GM12878 (cell line): ENCODE measurements around the gene TMEM163. TPM values are rescaled to one million over a fixed set of nuclear protein-coding genes. Genes with fewer than 3 reads are reported as not detected.

ENCODE experiments used
- ATAC-seq: fragments of 200-7000 bp; cut with Tn5 transposase; 3 replicates; pipeline ENCODE4 v1.9.1; 2020; ENCODE audit warnings: mild to moderate bottlenecking, moderate library complexity
- BruUV-seq: library from RNA; stranded (reverse); fragments of 400-500 nt; replicated peaks from 2 replicates; lab custom pipeline; 2021; lab: Mats Ljungman, UMichigan
- CTCF ChIA-PET: fragments of 300-600 bp; sonication (Branson Sonifier 250); formaldehyde crosslinking; extraction: SDS; loops from one replicate; lab custom pipeline; 2021; ENCODE audit warnings: inconsistent platforms; lab: Yijun Ruan, JAX
- POLR2A ChIA-PET: fragments of 350-600 bp; formaldehyde crosslinking; extraction: SDS; loops from one replicate; lab custom pipeline; 2021; ENCODE audit warnings: inconsistent platforms; lab: Charles Lee
- RAD21 ChIA-PET: fragments of 300-600 bp; sonication (Branson Sonifier 250); formaldehyde crosslinking; loops from one replicate; lab custom pipeline; 2023; ENCODE audit warnings: antibody characterized with exemption; ENCODE audit not compliant: unreplicated experiment; lab: Charles Lee
- SMC1A ChIA-PET: fragments of 300-600 bp; sonication (Branson Sonifier 250); formaldehyde crosslinking; loops from one replicate; lab custom pipeline; 2023; ENCODE audit not compliant: unreplicated experiment, uncharacterized antibody; lab: Charles Lee
- DNase-seq: peaks from one replicate; pipeline ENCODE4 v3.0.0-alpha.2; 2011; ENCODE audit warnings: low read depth, low spot score
- FAIRE-seq: peaks from 3 replicates; lab custom pipeline; 2011; peaks lifted over from hg19 to GRCh38; lab: Jason Lieb, UNC
- H2AFZ ChIP-seq: 2 replicates; pipeline ENCODE4 v1.6.0; 2011; ENCODE audit warnings: low read depth, low read length, control low read depth; ENCODE audit not compliant: control insufficient read depth
- H3K27ac ChIP-seq: 2 replicates; pipeline ENCODE4 v1.5.1; 2011; ENCODE audit warnings: control low read depth; ENCODE audit not compliant: control insufficient read depth, insufficient read depth
- H3K27me3 ChIP-seq, 2 experiments: replicated peaks in 1 of 2; 2 replicates each; pipeline versions ENCODE4 v1.6.0 to v1.6.1; 2011; ENCODE audit warnings: low read length in 1 of 2; ENCODE audit not compliant: control insufficient read depth in 2 of 2, insufficient read depth in 2 of 2
- H3K36me3 ChIP-seq, 2 experiments: 2 replicates each; pipeline ENCODE4 v1.5.1; 2011; ENCODE audit warnings: low read length in 1 of 2; ENCODE audit not compliant: control insufficient read depth in 2 of 2, insufficient read depth in 2 of 2
- H3K4me1 ChIP-seq: 2 replicates; pipeline ENCODE4 v1.6.1; 2011; ENCODE audit warnings: mild to moderate bottlenecking, low read length, moderate library complexity, mixed read lengths; ENCODE audit not compliant: control insufficient read depth, insufficient read depth
- H3K4me2 ChIP-seq: 2 replicates; pipeline ENCODE4 v1.6.0; 2011; ENCODE audit warnings: control low read depth; ENCODE audit not compliant: control insufficient read depth, insufficient read depth
- H3K4me3 ChIP-seq: fragments of 200-600 bp; sonication (generic); 2 replicates; pipeline ENCODE4 v1.5.1; 2016
- H3K79me2 ChIP-seq: 2 replicates; pipeline ENCODE4 v1.6.0; 2011; ENCODE audit warnings: low read length; ENCODE audit not compliant: control insufficient read depth, insufficient read depth
- H3K9ac ChIP-seq: 2 replicates; pipeline ENCODE4 v1.8.0; 2011; ENCODE audit warnings: low read length, control low read depth, mixed read lengths; ENCODE audit not compliant: control insufficient read depth, insufficient read depth
- H3K9me3 ChIP-seq: replicated peaks from 3 replicates; pipeline ENCODE4 v1.5.1; 2011; ENCODE audit warnings: mild to moderate bottlenecking, low read length; ENCODE audit not compliant: control insufficient read depth, insufficient read depth
- H4K20me1 ChIP-seq: 2 replicates; pipeline ENCODE4 v1.6.0; 2011; ENCODE audit not compliant: control insufficient read depth, insufficient read depth
- BACH1 ChIP-seq: fragments of 450-650 bp; IDR thresholded peaks from 2 replicates; pipeline ENCODE4 v1.6.1; 2017; ENCODE audit warnings: mild to moderate bottlenecking, borderline replicate concordance
- BRCA1 ChIP-seq: IDR thresholded peaks from 2 replicates; pipeline ENCODE4 v1.6.1; 2011; ENCODE audit warnings: low read depth, low read length, improper control_type of control experiment
- CBX3 ChIP-seq: fragments of 200-600 bp; sonication (generic); IDR thresholded peaks from 2 replicates; pipeline ENCODE4 v1.6.1; 2016; ENCODE audit warnings: low read depth, borderline replicate concordance
- DPF2 ChIP-seq: fragments of 450-650 bp; IDR thresholded peaks from 2 replicates; pipeline ENCODE4 v1.6.1; 2017; ENCODE audit warnings: mild to moderate bottlenecking
- MEF2A ChIP-seq: IDR thresholded peaks from 2 replicates; pipeline ENCODE4 v1.6.1; 2011; ENCODE audit warnings: low read depth, mild to moderate bottlenecking, low read length, moderate library complexity; ENCODE audit not compliant: insufficient read depth
- NFYB ChIP-seq: IDR thresholded peaks from 2 replicates; pipeline ENCODE4 v1.6.1; 2011; ENCODE audit warnings: low read depth, mild to moderate bottlenecking, low read length, improper control_type of control experiment, moderate library complexity; ENCODE audit not compliant: insufficient read depth
- PAX5 ChIP-seq: IDR thresholded peaks from 2 replicates; pipeline ENCODE4 v1.6.1; 2011; ENCODE audit warnings: low read depth, low read length, borderline replicate concordance
- RBBP5 ChIP-seq: fragments of 200-600 bp; sonication (generic); conservative IDR thresholded peaks from 2 replicates; pipeline ENCODE4 v1.6.1; 2016
- RELA ChIP-seq: fragments of 450-650 bp; IDR thresholded peaks from 2 replicates; pipeline ENCODE4 v1.8.0; 2014; ENCODE audit warnings: borderline replicate concordance; ENCODE audit not compliant: partially characterized antibody
- SUPT20H ChIP-seq: IDR thresholded peaks from 2 replicates; pipeline ENCODE4 v1.6.1; 2011; ENCODE audit warnings: low read depth, mild to moderate bottlenecking, low read length, moderate library complexity, borderline replicate concordance; ENCODE audit not compliant: control insufficient read depth
- USF1 ChIP-seq: IDR thresholded peaks from 2 replicates; pipeline ENCODE4 v1.6.1; 2011; ENCODE audit warnings: borderline replicate concordance, low read depth, mild to moderate bottlenecking, moderate library complexity, mixed read lengths, low read length; ENCODE audit not compliant: insufficient read depth; ENCODE audit errors: extremely low read length
- WGBS: methylation state at CpG from one replicate; pipeline ENCODE4 v1.1.6; 2016; ENCODE audit warnings: low lambda C conversion rate; ENCODE audit not compliant: insufficient replicate concordance, insufficient coverage; ENCODE audit errors: missing lambda C conversion rate; 5-methylcytosine and 5-hydroxymethylcytosine counted together
- in situ Hi-C: fragments of 300-500 bp; cut with MboI; formaldehyde crosslinking; loops from 9 replicates; pipeline ENCODE4 v1.14.3; 2018; ENCODE audit warnings: mixed read lengths
- intact Hi-C: fragments of 100-400 bp; cut with micrococcal nuclease; formaldehyde crosslinking; loops from one replicate; pipeline ENCODE4 v1.14.2; 2022; ENCODE audit not compliant: unreplicated experiment
- polyA plus RNA-seq, 11 experiments: library from polyadenylated mRNA; depleted of rRNA in 4 of 11; unstranded in 6 of 11; stranded (reverse) in 5 of 11; fragments of >200 nt; fragmentation: Nextera tagmentation in 4 of 11; fragmentation: Illumina TruSeq in 1 of 11; extraction: Ambion mirVana in 4 of 11; extraction: Trizol in 1 of 11; gene quantifications; 1 replicate in 1 of 11; 2 replicates in 10 of 11; pipeline versions ENCODE4 v1.2.1 to v1.2.3, GENCODE V29; 2011 to 2016; ENCODE audit warnings: inconsistent platforms in 2 of 11, missing spikeins in 2 of 11, low read depth in 1 of 11
- total RNA-seq, 4 experiments: library from RNA; depleted of rRNA in 3 of 4; stranded (reverse); fragments of >200 nt in 3 of 4; fragmentation: Illumina TruSeq in 1 of 4; extraction: Trizol in 1 of 4; gene quantifications; 2 replicates each; pipeline versions ENCODE4 v1.2.1 to v1.2.3, GENCODE V29; 2013 to 2021
- TF ChIP-seq, protein P1 (sequence below): IDR thresholded peaks from 2 replicates; pipeline ENCODE4 v1.6.1; 2012; ENCODE audit warnings: low read length, inconsistent platforms

The TMEM163 gene
- total and polyA plus RNA-seq, 10 of the 15 experiments (the other 5 are each of a cell fraction or from before 2014, with no cell fraction given): 0.05 to 0.11 (median 0.07) TPM; not detected in 4

DNA sequence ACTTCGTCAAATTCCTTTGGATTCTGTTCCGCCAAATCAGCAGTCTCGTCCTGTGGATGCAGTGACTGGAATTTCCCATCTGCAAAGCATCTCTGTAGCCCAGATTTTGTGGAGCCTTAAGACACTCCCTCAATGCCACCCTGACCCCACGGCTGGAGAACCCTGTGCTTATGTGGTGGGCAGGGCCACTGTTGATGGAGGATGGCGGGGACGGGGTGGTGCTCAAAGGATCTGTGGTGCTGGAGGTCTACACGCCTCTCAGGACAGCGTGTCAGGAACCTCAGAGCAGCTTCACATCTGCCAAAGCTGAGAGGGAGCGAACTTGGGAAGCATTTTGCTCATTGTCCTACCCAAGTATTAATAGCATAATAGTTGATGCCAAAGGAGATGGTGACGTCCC lies 264.8 kb downstream of the TMEM163 start:
- ATAC-seq: no peak

More for the DNA sequence above, 264.8 kb downstream of the TMEM163 start:
- no peaks in the 10 kb centered on the region for H3K4me1 ChIP-seq
- H3K27ac ChIP-seq: no peak overlapping the region
- no peak overlapping the region for H3K4me2 ChIP-seq
- H2AFZ ChIP-seq: no peak overlapping the region
- BruUV-seq: no TSS peak
- H3K36me3 ChIP-seq: peaks cover 3 to 16% of the 10 kb centered on the region in 2 experiments; a peak in 3 of 4 replicates
- 93% methylated on average over 10 of the region's 10 CpGs for WGBS
- H3K9me3 ChIP-seq: no peaks in the 10 kb centered on the region
- no peak for FAIRE-seq
- in situ Hi-C loops: no loop called here
- H3K79me2 ChIP-seq: no peaks in the 10 kb centered on the region
- ChIA-PET CTCF (interaction anchor here (1.1 kb wide), 1 partner anchor 569 kb away, joined by 4 read pairs; no protein-coding TSS in a partner anchor), RAD21 (no interaction called here), SMC1A (no interaction called here), POLR2A (no interaction called here)
- DNase-seq: no peak
- intact Hi-C loops: loop anchor here (5.0 kb wide), 1 partner anchor 238 kb away; no protein-coding TSS in a partner anchor
- no peaks in the 10 kb centered on the region for H4K20me1 ChIP-seq
- no peak for TF ChIP-seq PAX5
- TF ChIP-seq, protein P1, sequence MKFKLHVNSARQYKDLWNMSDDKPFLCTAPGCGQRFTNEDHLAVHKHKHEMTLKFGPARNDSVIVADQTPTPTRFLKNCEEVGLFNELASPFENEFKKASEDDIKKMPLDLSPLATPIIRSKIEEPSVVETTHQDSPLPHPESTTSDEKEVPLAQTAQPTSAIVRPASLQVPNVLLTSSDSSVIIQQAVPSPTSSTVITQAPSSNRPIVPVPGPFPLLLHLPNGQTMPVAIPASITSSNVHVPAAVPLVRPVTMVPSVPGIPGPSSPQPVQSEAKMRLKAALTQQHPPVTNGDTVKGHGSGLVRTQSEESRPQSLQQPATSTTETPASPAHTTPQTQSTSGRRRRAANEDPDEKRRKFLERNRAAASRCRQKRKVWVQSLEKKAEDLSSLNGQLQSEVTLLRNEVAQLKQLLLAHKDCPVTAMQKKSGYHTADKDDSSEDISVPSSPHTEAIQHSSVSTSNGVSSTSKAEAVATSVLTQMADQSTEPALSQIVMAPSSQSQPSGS: no peak
- no peak for TF ChIP-seq NFYB
- TF ChIP-seq BRCA1: no peak
- no peak for TF ChIP-seq RELA
- no peak for TF ChIP-seq RBBP5
- TF ChIP-seq MEF2A: no peak
- no peak for TF ChIP-seq USF1
- no peak for TF ChIP-seq DPF2
- TF ChIP-seq CBX3: no peak
- no peak for TF ChIP-seq BACH1
- TF ChIP-seq SUPT20H: no peak
- H3K9ac ChIP-seq: no peak overlapping the region
- H3K4me3 ChIP-seq: no peak overlapping the region
- no peaks in the 10 kb centered on the region for H3K27me3 ChIP-seq
